GM13977 (cell line): ENCODE results near the gene FAM149A.

Source experiments
- DNase-seq: peaks from one replicate; pipeline ENCODE4 v3.0.0; 2012; ENCODE audit warnings: low spot score
- CTCF ChIP-seq: IDR thresholded peaks from 2 replicates; pipeline ENCODE4 v1.5.1; 2012; ENCODE audit warnings: mild to moderate bottlenecking, control low read depth; ENCODE audit not compliant: insufficient read depth; ENCODE audit errors: extremely low read depth, missing control alignments
- in situ Hi-C: fragments of 300-500 bp; cut with MboI; formaldehyde crosslinking; loops from one replicate; pipeline ENCODE4 v1.12.0; 2022; ENCODE audit warnings: low sequenced_read_pairs, low pct_unique_long_range_greater_than_20kb, mixed read lengths, inconsistent platforms; ENCODE audit not compliant: unreplicated experiment

FAM149A gene

GRCh38 chr4:186202490-186203140 is 98.1 kb downstream of the FAM149A start:
- no peak for DNase-seq
- no peak for TF ChIP-seq CTCF
- in situ Hi-C loops = no loop called here

- no peak for DNase-seq
- TF ChIP-seq CTCF = no peak
- in situ Hi-C loops = no loop called here
Measured at GRCh38 chr4:186203406-186203805, 98.9 kb downstream of the FAM149A start.

GRCh38 chr4:186204103-186204559 is 99.6 kb downstream of the FAM149A start:
- in situ Hi-C loops = no loop called here
- DNase-seq = no peak
- TF ChIP-seq CTCF = no peak

- in situ Hi-C loops = no loop called here
- no peak for TF ChIP-seq CTCF
- no peak for DNase-seq
Measured at GRCh38 chr4:186204686-186205085, 100.2 kb downstream of the FAM149A start.

GRCh38 chr4:186205156-186205555 is 100.7 kb downstream of the FAM149A start:
- DNase-seq = no peak
- no peak for TF ChIP-seq CTCF
- in situ Hi-C loops = no loop called here

GRCh38 chr4:186216465-186217024 is 112.0 kb downstream of the FAM149A start:
- no peak for TF ChIP-seq CTCF
- in situ Hi-C loops = no loop called here
- no peak for DNase-seq
